Limb (tissue), 2 donors: ENCODE measurements around the gene GRIN1.

ENCODE experiments used
- DNase-seq, 2 donors: peaks; one replicate each; pipeline ENCODE4 v3.0.0-alpha.2; 2016; ENCODE audit errors: extremely low spot score in 2 of 2

GRIN1 gene

DNA sequence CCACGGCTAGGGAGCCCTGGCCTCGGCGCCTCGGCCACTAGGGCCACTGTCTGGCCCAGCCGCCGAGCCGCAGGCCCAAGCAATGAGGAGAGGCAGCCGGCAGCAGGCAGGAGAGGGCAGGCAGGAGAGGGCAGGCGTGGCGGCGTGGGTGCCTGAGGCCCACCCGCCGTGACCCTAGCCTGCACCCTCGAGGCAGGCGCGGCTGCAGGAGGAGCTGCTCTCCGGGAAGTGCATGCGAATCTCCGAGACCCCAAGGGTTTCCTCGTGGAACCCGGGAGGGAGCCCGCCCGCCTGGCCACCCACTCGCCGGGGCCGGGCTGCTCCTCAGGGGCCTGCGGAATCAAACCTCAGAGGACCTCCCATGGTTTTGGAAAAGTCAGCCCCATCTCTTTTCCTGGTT, 9.3 kb downstream of the GRIN1 start:
- DNase-seq = no peak

DNA sequence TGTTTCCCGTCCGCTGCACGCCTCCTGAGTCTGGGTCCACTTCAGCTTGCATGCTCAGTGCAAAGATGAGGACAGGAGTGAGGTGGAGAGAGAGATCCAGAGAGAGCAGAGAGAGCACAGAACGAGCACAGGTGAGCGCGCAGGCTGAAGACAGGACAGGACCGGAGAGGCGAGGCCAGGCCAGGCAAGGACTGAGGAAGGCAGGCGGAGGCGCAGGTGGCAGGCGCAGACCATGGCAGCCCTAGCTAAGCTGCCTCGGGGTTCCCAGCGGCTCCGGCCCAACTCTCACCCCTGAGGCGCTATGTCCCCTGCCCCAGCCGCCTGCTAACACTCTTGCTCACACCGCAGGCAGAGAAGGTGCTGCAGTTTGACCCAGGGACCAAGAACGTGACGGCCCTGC, 9.7 kb downstream of the GRIN1 start:
- DNase-seq = no peak

- DNase-seq = no peak
Measured at GRCh38 chr9:137149363-137149762, 10.4 kb downstream of the GRIN1 start.

DNA sequence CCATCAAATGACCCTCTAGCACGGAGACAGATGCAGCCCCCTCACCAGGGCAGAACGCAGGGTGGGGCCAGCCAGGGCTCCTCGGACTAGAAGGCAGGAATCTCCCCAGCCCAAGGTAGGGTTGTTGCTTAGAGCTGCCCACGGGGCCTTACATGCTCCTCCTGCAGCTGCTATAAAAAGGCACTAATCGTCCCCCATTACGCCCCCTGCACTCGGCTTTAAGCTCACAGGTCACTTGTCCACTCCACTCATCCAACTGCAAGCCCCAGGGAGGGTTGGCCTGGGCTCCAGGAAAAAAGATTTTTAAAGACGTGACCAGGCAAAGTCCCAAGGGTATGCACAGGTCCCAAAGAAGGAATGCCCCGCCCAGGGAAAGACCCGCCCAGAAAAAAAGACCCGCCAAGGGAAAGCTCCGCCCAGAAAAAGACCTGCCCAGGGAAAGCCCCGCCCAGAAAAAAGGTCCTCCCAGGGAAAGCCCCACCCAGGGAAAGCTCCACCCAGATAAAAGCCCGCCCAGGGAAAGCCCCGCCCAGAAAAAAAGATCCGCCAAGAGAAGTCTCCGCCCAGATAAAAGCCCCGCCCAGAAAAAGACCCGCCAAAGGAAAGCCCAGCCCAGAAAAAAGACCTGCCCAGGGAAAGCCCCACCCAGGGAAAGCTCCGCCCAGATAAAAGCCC, 11.1 kb downstream of the GRIN1 start:
- no peak for DNase-seq

DNA sequence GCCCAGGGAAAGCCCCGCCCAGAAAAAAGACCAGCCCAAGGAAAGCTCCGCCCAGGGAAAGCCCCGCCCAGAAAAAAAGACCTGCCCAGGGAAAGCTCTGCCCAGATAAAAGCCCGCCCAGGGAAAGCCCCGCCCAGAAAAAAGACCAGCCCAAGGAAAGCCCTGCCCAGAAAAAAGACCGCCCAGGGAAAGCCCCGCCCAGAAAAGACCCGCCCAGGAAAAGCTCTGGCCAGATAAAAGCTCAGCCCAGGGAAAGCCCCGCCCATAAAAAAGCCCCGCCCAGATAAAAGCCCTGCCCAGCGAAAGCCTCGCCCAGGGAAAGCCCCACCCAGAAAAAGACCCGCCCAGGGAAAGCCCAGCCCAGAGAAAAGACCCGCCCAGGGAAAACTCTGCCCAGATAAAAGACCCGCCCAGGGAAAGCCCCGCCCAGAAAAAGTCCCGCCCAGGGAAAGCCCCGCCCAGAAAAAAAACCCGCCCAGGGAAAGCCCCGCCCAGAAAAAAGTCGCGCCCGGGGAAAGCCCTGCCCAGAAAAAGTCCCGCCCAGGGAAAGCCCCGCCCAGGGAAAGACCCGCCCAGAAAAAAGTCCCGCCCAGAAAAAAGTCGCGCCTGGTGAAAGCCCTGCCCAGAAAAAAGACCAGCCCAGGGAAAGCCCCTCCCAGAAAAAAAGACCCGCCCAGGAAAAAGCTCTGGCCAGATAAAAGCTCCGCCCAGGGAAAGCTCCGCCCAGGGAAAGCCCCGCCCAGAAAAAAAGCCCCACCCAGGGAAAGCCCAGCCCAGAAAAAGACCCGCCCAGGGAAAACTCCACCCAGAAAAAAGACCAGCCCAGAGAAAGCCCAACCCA, 11.9 kb downstream of the GRIN1 start:
- no peak for DNase-seq

DNA sequence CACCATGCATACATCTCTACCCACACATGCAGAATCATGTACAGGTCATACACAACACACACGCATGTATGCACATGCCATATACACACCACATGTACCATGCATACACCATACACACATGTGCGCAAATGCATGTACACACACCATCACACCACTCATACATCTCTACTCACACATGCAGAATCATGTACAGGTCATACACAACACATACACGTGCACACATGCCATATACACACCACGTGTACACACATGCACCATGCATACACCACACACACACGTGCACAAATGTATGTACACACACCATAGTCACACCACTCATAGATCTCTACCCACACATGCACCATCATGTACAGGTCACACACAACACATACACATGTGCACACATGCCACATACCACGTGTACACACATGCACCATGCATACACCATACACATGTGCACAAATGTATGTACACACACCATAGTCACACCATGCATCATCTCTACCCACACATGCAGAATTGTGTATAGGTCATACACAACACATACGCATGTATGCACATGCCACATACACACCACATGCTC, 14.0 kb downstream of the GRIN1 start:
- DNase-seq = no peak

GRCh38 chr9:137156567-137157375, 17.8 kb downstream of the GRIN1 start:
- no peak for DNase-seq

GRCh38 chr9:137157618-137158415, 18.9 kb downstream of the GRIN1 start:
- no peak for DNase-seq

- no peak for DNase-seq
Measured at GRCh38 chr9:137158625-137159024, 19.7 kb downstream of the GRIN1 start.

GRCh38 chr9:137159105-137160053, 20.4 kb downstream of the GRIN1 start:
- no peak for DNase-seq

DNA sequence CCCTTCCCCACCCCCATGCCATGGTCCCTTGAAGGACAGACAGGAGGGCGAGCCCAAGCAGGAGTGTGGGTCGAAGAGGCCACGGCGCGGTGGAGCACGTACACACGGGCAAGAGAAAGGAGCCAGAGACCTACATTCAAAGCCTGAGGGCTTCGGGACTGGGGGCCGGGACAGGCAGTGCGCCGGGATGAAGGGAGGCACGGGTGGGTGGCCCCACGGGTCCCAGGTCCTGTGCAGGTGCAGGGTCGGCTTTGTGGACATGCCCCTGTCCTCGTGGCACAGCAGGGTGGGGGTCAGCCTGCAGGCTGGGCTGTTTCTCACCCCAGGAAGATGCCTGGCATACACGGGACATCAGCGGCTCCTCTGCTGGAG, 21.1 kb downstream of the GRIN1 start:
- DNase-seq = no peak

DNA sequence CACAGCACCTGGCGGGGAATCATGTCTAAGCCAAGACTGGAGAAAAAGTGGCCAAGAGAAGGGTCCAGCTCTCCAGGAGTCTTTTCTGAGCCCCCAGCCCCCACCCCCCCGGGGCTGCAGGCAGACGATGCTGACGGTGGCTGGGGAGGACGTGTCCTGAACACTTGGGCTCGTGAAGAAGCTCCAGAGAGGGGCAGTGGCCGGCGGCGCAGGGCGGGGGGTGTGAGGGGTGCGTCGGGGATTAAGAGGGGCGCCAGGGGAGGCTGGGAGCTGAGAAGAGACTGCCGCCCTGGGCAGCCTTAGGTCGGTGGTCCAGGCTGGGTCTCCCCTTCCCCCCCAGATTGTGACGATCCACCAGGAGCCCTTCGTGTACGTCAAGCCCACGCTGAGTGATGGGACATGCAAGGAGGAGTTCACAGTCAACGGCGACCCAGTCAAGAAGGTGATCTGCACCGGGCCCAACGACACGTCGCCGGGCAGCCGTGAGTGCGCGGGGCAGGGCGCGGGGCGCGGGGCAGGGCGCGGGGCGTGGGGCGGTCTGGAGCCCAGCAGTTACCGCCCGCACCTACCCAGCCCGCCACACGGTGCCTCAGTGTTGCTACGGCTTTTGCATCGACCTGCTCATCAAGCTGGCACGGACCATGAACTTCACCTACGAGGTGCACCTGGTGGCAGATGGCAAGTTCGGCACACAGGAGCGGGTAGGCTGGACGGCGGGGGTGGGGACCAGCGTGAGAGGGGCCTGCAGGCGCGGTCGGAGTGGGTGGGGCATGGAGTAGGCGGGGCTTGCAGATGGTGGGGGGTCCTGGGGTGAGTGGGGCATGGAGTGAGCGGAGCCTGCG, 22.0 kb downstream of the GRIN1 start:
- no peak for DNase-seq

- no peak for DNase-seq
Measured at GRCh38 chr9:137161558-137162486, 22.9 kb downstream of the GRIN1 start.

- no peak for DNase-seq
Measured at GRCh38 chr9:137162505-137163364, 23.8 kb downstream of the GRIN1 start.

DNA sequence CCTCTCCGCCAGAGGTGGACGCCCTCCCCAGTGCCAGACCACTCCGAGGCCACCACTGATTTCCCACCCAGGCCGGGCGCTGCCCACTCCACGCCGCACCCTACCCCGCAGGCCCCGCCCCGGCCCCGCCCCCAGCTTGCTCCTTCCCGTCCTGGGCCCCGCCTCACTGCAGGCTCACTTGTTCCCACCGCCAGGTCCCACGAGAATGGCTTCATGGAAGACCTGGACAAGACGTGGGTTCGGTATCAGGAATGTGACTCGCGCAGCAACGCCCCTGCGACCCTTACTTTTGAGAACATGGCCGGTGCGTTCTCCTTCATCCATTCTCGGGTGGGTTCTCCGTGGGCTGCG, 24.4 kb downstream of the GRIN1 start:
- DNase-seq = no peak

DNA sequence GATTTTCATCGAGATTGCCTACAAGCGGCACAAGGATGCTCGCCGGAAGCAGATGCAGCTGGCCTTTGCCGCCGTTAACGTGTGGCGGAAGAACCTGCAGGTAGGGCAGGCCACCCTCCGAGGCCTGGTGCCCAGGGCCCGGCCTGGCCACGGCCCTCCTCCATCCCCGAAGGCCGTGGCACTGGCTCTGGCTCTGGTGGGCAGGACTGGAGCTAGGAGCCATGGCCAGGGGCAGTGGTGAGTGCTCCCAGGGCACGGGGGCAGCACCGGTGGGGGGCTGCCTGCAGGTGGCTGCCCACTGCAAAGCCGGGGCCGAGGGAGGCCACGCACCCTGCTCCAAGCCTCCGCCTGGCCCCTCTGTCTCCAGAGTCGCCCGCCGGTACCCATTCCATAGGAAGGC, 24.9 kb downstream of the GRIN1 start:
- no peak for DNase-seq
